HUES6 (cell line): Measurements from ENCODE around the gene GRHPR.
A peak's percentile ranks its signal among the peaks of the same experiment; 100 is the strongest.
"Not testable (repeated sequence)": the region's sequence is repeated elsewhere in the genome, so short reads cannot be mapped to it uniquely, and the experiment has no call there.

Experiments
- H3K27ac ChIP-seq: 2 replicates; pipeline ENCODE4 v1.7.0; 2013; ENCODE audit warnings: low read depth, mild to moderate bottlenecking, low read length, inconsistent platforms
- H3K27me3 ChIP-seq: 2 replicates; pipeline ENCODE4 v1.6.1; 2013; ENCODE audit warnings: low read length; ENCODE audit not compliant: control insufficient read depth, insufficient read depth
- H3K36me3 ChIP-seq: 2 replicates; pipeline ENCODE4 v1.6.1; 2013; ENCODE audit warnings: low read length; ENCODE audit not compliant: control insufficient read depth, insufficient read depth
- H3K4me1 ChIP-seq: 2 replicates; pipeline ENCODE4 v1.6.1; 2013; ENCODE audit warnings: low read length; ENCODE audit not compliant: control insufficient read depth, insufficient read depth
- H3K4me3 ChIP-seq: 2 replicates; pipeline ENCODE4 v1.5.1; 2013; ENCODE audit warnings: low read depth, low read length
- H3K9ac ChIP-seq: one replicate; pipeline ENCODE4 v1.6.1; 2013; ENCODE audit warnings: mild to moderate bottlenecking, low read length
- H3K9me3 ChIP-seq: 2 replicates; pipeline ENCODE4 v1.6.1; 2013; ENCODE audit warnings: low read depth, low read length; ENCODE audit not compliant: control insufficient read depth, insufficient read depth

The GRHPR gene

GRCh38 chr9:37424686-37425297 is 2.3 kb downstream of the GRHPR start:
- H3K4me1 ChIP-seq, result peaks cover 26% of the 10 kb centered on the region
- no peak overlapping the region for H3K9ac ChIP-seq
- peaks cover 49% of the 10 kb centered on the region for H3K36me3 ChIP-seq
- H3K27me3 ChIP-seq, result no peaks in the 10 kb centered on the region
- no peak overlapping the region; the same call in 1 of the 2 replicates for H3K27ac ChIP-seq
- H3K9me3 ChIP-seq, result no peaks in the 10 kb centered on the region
- H3K4me3 ChIP-seq, result no peak overlapping the region

- H3K9ac ChIP-seq, result no peak overlapping the region
- H3K4me3 ChIP-seq, result no peak overlapping the region
- H3K36me3 ChIP-seq, result peaks cover 55% of the 10 kb centered on the region
- no peaks in the 10 kb centered on the region for H3K27me3 ChIP-seq
- H3K4me1 ChIP-seq, result peaks cover 26% of the 10 kb centered on the region
- no peaks in the 10 kb centered on the region for H3K9me3 ChIP-seq
- H3K27ac ChIP-seq, result no peak overlapping the region; the same call in 1 of the 2 replicates
Observed at GRCh38 chr9:37425298-37425752, 2.8 kb downstream of the GRHPR start.

- H3K36me3 ChIP-seq, result peaks cover 66% of the 10 kb centered on the region
- peaks cover 26% of the 10 kb centered on the region for H3K4me1 ChIP-seq
- not testable (repeated sequence) for H3K9me3 ChIP-seq, H3K27ac ChIP-seq, H3K4me3 ChIP-seq, H3K9ac ChIP-seq, H3K27me3 ChIP-seq
Observed at GRCh38 chr9:37426431-37426830, 3.9 kb downstream of the GRHPR start.

- peaks cover 70% of the 10 kb centered on the region for H3K36me3 ChIP-seq
- H3K9me3 ChIP-seq, result no peaks in the 10 kb centered on the region
- no peak overlapping the region for H3K4me3 ChIP-seq
- no peak overlapping the region for H3K27ac ChIP-seq
- no peak overlapping the region for H3K9ac ChIP-seq
- H3K4me1 ChIP-seq, result peaks cover 23% of the 10 kb centered on the region
- H3K27me3 ChIP-seq, result no peaks in the 10 kb centered on the region
Observed at GRCh38 chr9:37426846-37427245, 4.3 kb downstream of the GRHPR start.

- Histone ChIP-seq H3K27ac (no peak overlapping the region), H3K36me3 (peaks cover 83% of the 10 kb centered on the region), H3K9me3 (no peaks in the 10 kb centered on the region), H3K9ac (no peak overlapping the region), H3K4me1 (peaks cover 19% of the 10 kb centered on the region), H3K27me3 (no peaks in the 10 kb centered on the region), H3K4me3 (no peak overlapping the region)
Observed at GRCh38 chr9:37428345-37428744, 5.8 kb downstream of the GRHPR start.

- Histone ChIP-seq H3K4me3 (no peak overlapping the region), H3K4me1 (peaks cover 19% of the 10 kb centered on the region), H3K36me3 (peaks cover 93% of the 10 kb centered on the region), H3K9ac (no peak overlapping the region), H3K9me3 (no peaks in the 10 kb centered on the region), H3K27me3 (no peaks in the 10 kb centered on the region), H3K27ac (no peak overlapping the region)
Observed at GRCh38 chr9:37429441-37430285, 7.2 kb downstream of the GRHPR start.

GRCh38 chr9:37430841-37431597 is 8.5 kb downstream of the GRHPR start:
- Histone ChIP-seq H3K36me3 (peaks cover 92% of the 10 kb centered on the region), H3K27ac (peak overlapping the region; percentile 19; the same call in 1 of the 2 replicates), H3K9ac (no peak overlapping the region), H3K27me3 (no peaks in the 10 kb centered on the region), H3K4me3 (no peak overlapping the region), H3K9me3 (no peaks in the 10 kb centered on the region), H3K4me1 (peaks cover 17% of the 10 kb centered on the region)

- H3K9me3 ChIP-seq, result no peaks in the 10 kb centered on the region
- peaks cover 17% of the 10 kb centered on the region for H3K4me1 ChIP-seq
- H3K9ac ChIP-seq, result no peak overlapping the region
- no peaks in the 10 kb centered on the region for H3K27me3 ChIP-seq
- H3K27ac ChIP-seq, result no peak overlapping the region
- no peak overlapping the region for H3K4me3 ChIP-seq
- H3K36me3 ChIP-seq, result peaks cover 92% of the 10 kb centered on the region
Observed at GRCh38 chr9:37432020-37432419, 9.5 kb downstream of the GRHPR start.

- H3K9me3 ChIP-seq, result no peaks in the 10 kb centered on the region
- peak overlapping the region; percentile 28 for H3K9ac ChIP-seq
- 0 out of 2 replicates have a peak overlapping the region, but pooled peaks have one; percentile 2 for H3K4me3 ChIP-seq
- peaks cover 94% of the 10 kb centered on the region for H3K36me3 ChIP-seq
- H3K27ac ChIP-seq, result no peak overlapping the region
- H3K27me3 ChIP-seq, result no peaks in the 10 kb centered on the region
- peaks cover 17% of the 10 kb centered on the region for H3K4me1 ChIP-seq
Observed at GRCh38 chr9:37433867-37434371, 11.4 kb downstream of the GRHPR start.

- Histone ChIP-seq H3K9me3 (no peaks in the 10 kb centered on the region), H3K9ac (no peak overlapping the region)
Observed at GRCh38 chr9:37436540-37436939, 14.0 kb downstream of the GRHPR start.

More at GRCh38 chr9:37436540-37436939, 14.0 kb downstream of the GRHPR start:
- no peaks in the 10 kb centered on the region for H3K27me3 ChIP-seq
- peaks cover 94% of the 10 kb centered on the region for H3K36me3 ChIP-seq
- H3K27ac ChIP-seq, result no peak overlapping the region
- peaks cover 17% of the 10 kb centered on the region for H3K4me1 ChIP-seq
- H3K4me3 ChIP-seq, result no peak overlapping the region
